ENCODE measurements around the gene OR2M3.

DNA sequence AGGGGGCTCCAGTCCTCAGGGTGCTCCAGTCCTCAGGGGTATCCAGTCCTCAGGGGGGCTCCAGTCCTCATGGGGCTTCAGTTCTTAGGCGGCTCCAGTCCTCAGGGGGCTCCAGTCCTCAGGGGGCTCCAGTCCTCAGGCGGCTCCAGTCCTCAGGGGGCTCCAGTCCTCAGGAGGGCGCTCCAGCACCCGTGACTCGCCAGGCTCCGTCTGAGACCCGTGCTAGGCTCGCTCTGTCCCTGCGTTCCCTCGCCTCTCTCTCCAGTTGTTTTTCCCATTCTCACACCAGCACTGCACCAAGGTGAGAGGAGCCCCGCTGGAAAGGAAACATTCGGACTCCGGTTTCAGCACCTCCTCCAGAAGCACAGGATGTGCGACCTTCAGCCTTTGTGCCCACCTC, 31.9 kb upstream of the OR2M3 start:
- TF ChIP-seq, protein P1, sequence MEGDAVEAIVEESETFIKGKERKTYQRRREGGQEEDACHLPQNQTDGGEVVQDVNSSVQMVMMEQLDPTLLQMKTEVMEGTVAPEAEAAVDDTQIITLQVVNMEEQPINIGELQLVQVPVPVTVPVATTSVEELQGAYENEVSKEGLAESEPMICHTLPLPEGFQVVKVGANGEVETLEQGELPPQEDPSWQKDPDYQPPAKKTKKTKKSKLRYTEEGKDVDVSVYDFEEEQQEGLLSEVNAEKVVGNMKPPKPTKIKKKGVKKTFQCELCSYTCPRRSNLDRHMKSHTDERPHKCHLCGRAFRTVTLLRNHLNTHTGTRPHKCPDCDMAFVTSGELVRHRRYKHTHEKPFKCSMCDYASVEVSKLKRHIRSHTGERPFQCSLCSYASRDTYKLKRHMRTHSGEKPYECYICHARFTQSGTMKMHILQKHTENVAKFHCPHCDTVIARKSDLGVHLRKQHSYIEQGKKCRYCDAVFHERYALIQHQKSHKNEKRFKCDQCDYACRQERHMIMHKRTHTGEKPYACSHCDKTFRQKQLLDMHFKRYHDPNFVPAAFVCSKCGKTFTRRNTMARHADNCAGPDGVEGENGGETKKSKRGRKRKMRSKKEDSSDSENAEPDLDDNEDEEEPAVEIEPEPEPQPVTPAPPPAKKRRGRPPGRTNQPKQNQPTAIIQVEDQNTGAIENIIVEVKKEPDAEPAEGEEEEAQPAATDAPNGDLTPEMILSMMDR (IDR thresholded peaks at IDR 0.05; ENCODE audit: low read length): no peak
- TF ChIP-seq EZH2 (IDR thresholded peaks at IDR 0.05; ENCODE audit: borderline replicate concordance, low read length): no peak

Data from OCI-LY1 (cell line).